Liver (tissue), 9 donors: ENCODE results near the gene SPDYE2B. TPM values are rescaled to one million over a fixed set of nuclear protein-coding genes. Genes with fewer than 3 reads are reported as not detected.
"Not testable (repeated sequence)": the region's sequence is repeated elsewhere in the genome, so short reads cannot be mapped to it uniquely, and the experiment has no call there.

ENCODE experiments used
- DNase-seq: peaks from one replicate; pipeline ENCODE4 v3.0.0-alpha.2; 2017; ENCODE audit warnings: low spot score
- H3K27ac ChIP-seq, 2 donors: one replicate each; pipeline ENCODE4 v1.7.0; 2013; ENCODE audit warnings: inconsistent platforms in 2 of 2, low read length in 2 of 2, control low read depth in 1 of 2, low read depth in 1 of 2, mild to moderate bottlenecking in 1 of 2
- H3K27me3 ChIP-seq, 4 donors: one replicate each; pipeline versions ENCODE4 v1.6.1 to v1.7.0; 2013; ENCODE audit warnings: low read length in 3 of 4, inconsistent platforms in 1 of 4, mild to moderate bottlenecking in 1 of 4, moderate library complexity in 1 of 4; ENCODE audit not compliant: control insufficient read depth in 4 of 4, insufficient read depth in 4 of 4
- H3K36me3 ChIP-seq, 4 donors: one replicate each; pipeline versions ENCODE4 v1.6.1 to v1.7.0; 2013; ENCODE audit warnings: low read length in 3 of 4, mild to moderate bottlenecking in 3 of 4, low read depth in 1 of 4, moderate library complexity in 1 of 4; ENCODE audit not compliant: control insufficient read depth in 4 of 4, insufficient read depth in 3 of 4
- H3K4me1 ChIP-seq, 4 donors: one replicate each; pipeline versions ENCODE4 v1.6.1 to v1.7.0; 2013; ENCODE audit warnings: low read length in 3 of 4, mild to moderate bottlenecking in 3 of 4, moderate library complexity in 1 of 4; ENCODE audit not compliant: control insufficient read depth in 4 of 4, insufficient read depth in 4 of 4
- H3K4me3 ChIP-seq, 3 donors: one replicate each; pipeline versions ENCODE4 v1.6.1 to v1.7.0; 2013; ENCODE audit warnings: low read length in 3 of 3, control low read depth in 1 of 3, low read depth in 1 of 3, mild to moderate bottlenecking in 1 of 3
- H3K9ac ChIP-seq, 2 donors: one replicate each; pipeline ENCODE4 v1.7.0; 2013; ENCODE audit warnings: low read length in 2 of 2, mild to moderate bottlenecking in 2 of 2, moderate library complexity in 2 of 2, control low read depth in 1 of 2, low read depth in 1 of 2
- H3K9me3 ChIP-seq, 4 donors: one replicate each; pipeline versions ENCODE4 v1.6.1 to v1.7.0; 2013; ENCODE audit warnings: low read length in 3 of 4; ENCODE audit not compliant: control insufficient read depth in 4 of 4
- GABPA ChIP-seq, 2 donors: IDR thresholded peaks in 1 of 2; conservative IDR thresholded peaks in 1 of 2; 2 replicates each; pipeline ENCODE4 v1.6.1; 2016; ENCODE audit warnings: antibody characterized with exemption in 2 of 2, mild to moderate bottlenecking in 1 of 2, moderate library complexity in 1 of 2
- WGBS: extraction: QIAGEN DNeasy Blood & Tissue Kit; methylation state at CpG from one replicate; pipeline ENCODE4 v1.1.7; 2013; 5-methylcytosine and 5-hydroxymethylcytosine counted together
- polyA plus RNA-seq, 2 donors: library from polyadenylated mRNA; stranded (reverse) in 1 of 2; unstranded in 1 of 2; fragments of 200-250 nt in 1 of 2; fragments of >200 nt in 1 of 2; fragmentation: Nextera tagmentation in 1 of 2; extraction: Ambion mirVana in 1 of 2; gene quantifications; one replicate each; pipeline versions ENCODE4 v1.2.1 to v1.2.3, GENCODE V29; 2013 to 2015
- total RNA-seq, 2 donors: library from RNA; depleted of rRNA; stranded (reverse); fragments of >200 nt; gene quantifications; one replicate each; pipeline ENCODE4 v1.2.3, GENCODE V29; 2014
- donor health status: healthy.
- donor health status: healthy.
- donor health status: healthy.
- donor health status: healthy.
- donor health status: healthy.

The SPDYE2B gene
- total and polyA plus RNA-seq, 4 donors: 0.28 TPM; not detected in 3

- 71% methylated on average over 7 of the region's 14 CpGs for WGBS
Measured at GRCh38 chr7:102667523-102667922, 17.4 kb downstream of the SPDYE2B start.

GRCh38 chr7:102671166-102671955, 21.2 kb downstream of the SPDYE2B start, which contains the start of gene POLR2J2:
Gene POLR2J2, minus strand, starts transcription at chr7:102671663. Its CDS starts 62 bp downstream, at chr7:102671601.
- H3K27me3 ChIP-seq, H3K27ac ChIP-seq, H3K36me3 ChIP-seq, H3K9me3 ChIP-seq, H3K4me1 ChIP-seq, H3K9ac ChIP-seq, DNase-seq: not testable (repeated sequence)
- 1% methylated on average over 35 of the region's 63 CpGs for WGBS
- peak in 1 of 2 donors; percentile 13 for TF ChIP-seq GABPA (IDR thresholded peaks at IDR 0.05 in 1 of 2, conservative IDR thresholded peaks at IDR 0.05 in 1 of 2)
- H3K4me3 ChIP-seq: peak within 1 kb of the TSS in 1 of 3 donors; percentile 25

More at GRCh38 chr7:102667523-102667922, 17.4 kb downstream of the SPDYE2B start:
- H3K4me3 ChIP-seq, H3K9ac ChIP-seq, H3K9me3 ChIP-seq, H3K27ac ChIP-seq, H3K4me1 ChIP-seq, DNase-seq, H3K27me3 ChIP-seq, H3K36me3 ChIP-seq: not testable (repeated sequence)

- H3K4me1 ChIP-seq, H3K9ac ChIP-seq, H3K27ac ChIP-seq, H3K9me3 ChIP-seq, H3K27me3 ChIP-seq, H3K4me3 ChIP-seq, DNase-seq, H3K36me3 ChIP-seq: not testable (repeated sequence)
- WGBS: no CpG with 5 or more reads among the region's 9 CpGs
Measured at GRCh38 chr7:102671956-102672307, 21.8 kb downstream of the SPDYE2B start.

GRCh38 chr7:102673447-102674067, 23.4 kb downstream of the SPDYE2B start:
- not testable (repeated sequence) for DNase-seq

GRCh38 chr7:102675545-102675944, 25.4 kb downstream of the SPDYE2B start:
- not testable (repeated sequence) for H3K9ac ChIP-seq, H3K4me1 ChIP-seq, H3K27me3 ChIP-seq, DNase-seq, H3K4me3 ChIP-seq, H3K9me3 ChIP-seq, H3K27ac ChIP-seq, H3K36me3 ChIP-seq
- WGBS: 71% methylated on average over 1 of the region's 2 CpGs

More at GRCh38 chr7:102673447-102674067, 23.4 kb downstream of the SPDYE2B start:
- H3K27me3 ChIP-seq, H3K9me3 ChIP-seq, H3K4me3 ChIP-seq, H3K4me1 ChIP-seq, H3K27ac ChIP-seq, H3K36me3 ChIP-seq, H3K9ac ChIP-seq: not testable (repeated sequence)
- WGBS: no CpG with 5 or more reads among the region's 9 CpGs

- H3K9ac ChIP-seq, H3K36me3 ChIP-seq, H3K9me3 ChIP-seq, H3K4me1 ChIP-seq, DNase-seq, H3K27ac ChIP-seq, H3K27me3 ChIP-seq, H3K4me3 ChIP-seq: not testable (repeated sequence)
- WGBS: no CpG with 5 or more reads among the region's 5 CpGs
Measured at GRCh38 chr7:102680780-102681179, 30.7 kb downstream of the SPDYE2B start.

GRCh38 chr7:102682560-102682959, 32.4 kb downstream of the SPDYE2B start:
- no CpG with 5 or more reads among the region's 5 CpGs for WGBS

GRCh38 chr7:102688299-102689036, 38.3 kb downstream of the SPDYE2B start:
- H3K4me1 ChIP-seq, H3K4me3 ChIP-seq, H3K27me3 ChIP-seq, H3K27ac ChIP-seq, H3K36me3 ChIP-seq, H3K9ac ChIP-seq, H3K9me3 ChIP-seq, DNase-seq: not testable (repeated sequence)
- no CpG with 5 or more reads among the region's 37 CpGs for WGBS

More at GRCh38 chr7:102682560-102682959, 32.4 kb downstream of the SPDYE2B start:
- H3K27me3 ChIP-seq, H3K4me1 ChIP-seq, H3K9me3 ChIP-seq, H3K9ac ChIP-seq, H3K27ac ChIP-seq, H3K4me3 ChIP-seq, H3K36me3 ChIP-seq, DNase-seq: not testable (repeated sequence)
